IPS DF 6.9 (cell line): ENCODE data around the gene BNIP5.

Experiments
- DNase-seq: peaks from one replicate; pipeline ENCODE4 v3.0.0-alpha.2; 2013; ENCODE audit warnings: low read depth, low spot score
- H3K27ac ChIP-seq: one replicate; pipeline ENCODE4 v1.5.1; 2013; ENCODE audit warnings: low read length, control low read depth
- H3K27me3 ChIP-seq: 2 replicates; pipeline ENCODE4 v1.6.1; 2013; ENCODE audit warnings: mild to moderate bottlenecking, low read length; ENCODE audit not compliant: control insufficient read depth, insufficient read depth
- H3K36me3 ChIP-seq: 2 replicates; pipeline ENCODE4 v1.6.1; 2013; ENCODE audit warnings: low read length; ENCODE audit not compliant: control insufficient read depth, insufficient read depth
- H3K4me1 ChIP-seq: 2 replicates; pipeline ENCODE4 v1.6.1; 2013; ENCODE audit warnings: low read length; ENCODE audit not compliant: control insufficient read depth, insufficient read depth
- H3K4me3 ChIP-seq: 2 replicates; pipeline ENCODE4 v1.5.1; 2013; ENCODE audit warnings: mild to moderate bottlenecking, low read length
- H3K9me3 ChIP-seq: 2 replicates; pipeline ENCODE4 v1.6.1; 2013; ENCODE audit warnings: low read length, inconsistent platforms; ENCODE audit not compliant: control insufficient read depth, insufficient read depth
- WGBS: extraction: QIAGEN DNeasy Blood & Tissue Kit; methylation state at CpG from one replicate; pipeline ENCODE4 v1.1.7; 2013; ENCODE audit warnings: mixed read lengths, missing lambda C conversion rate; ENCODE audit not compliant: insufficient read length, insufficient coverage; 5-methylcytosine and 5-hydroxymethylcytosine counted together

Gene BNIP5

DNA sequence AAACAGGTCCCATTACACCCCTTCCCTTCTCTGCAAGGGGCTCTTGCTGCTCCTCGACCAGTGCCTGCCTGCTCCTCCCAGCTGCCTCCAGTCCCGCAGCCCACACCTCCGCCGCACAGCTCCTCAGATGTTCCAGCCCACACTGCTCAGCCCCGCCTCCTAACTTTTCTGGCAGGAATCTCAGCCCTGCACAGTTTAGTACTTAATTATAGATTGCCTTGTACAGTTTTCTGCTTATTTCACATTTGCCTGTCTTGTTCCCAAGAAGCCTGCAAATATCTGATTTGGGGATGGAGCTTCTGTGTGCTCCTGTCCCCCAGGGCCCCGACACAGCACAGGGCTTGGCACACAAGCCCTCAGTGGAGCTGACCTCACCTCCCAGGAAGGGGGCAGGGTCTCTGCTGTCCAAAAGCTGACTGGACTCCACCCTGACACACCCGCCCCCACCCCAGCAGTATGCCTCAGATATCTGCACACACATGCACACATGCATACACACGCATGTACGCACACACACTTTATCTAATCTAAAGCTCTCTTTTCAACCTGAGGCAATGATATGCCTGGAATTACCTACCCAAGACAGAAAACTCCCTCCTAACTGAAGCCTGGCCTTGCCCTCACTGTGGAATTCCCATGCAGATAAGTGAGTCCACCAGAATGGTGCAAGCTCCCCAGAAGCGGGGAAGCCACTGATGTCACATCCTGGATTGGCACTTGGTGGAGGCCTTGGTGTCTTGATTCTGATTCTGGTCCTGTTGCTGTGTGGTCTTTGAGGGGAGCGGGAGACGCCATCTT lies 68.0 kb downstream of the BNIP5 start:
- no CpG with 5 or more reads among the region's 12 CpGs for WGBS
- no peak for DNase-seq
- no peak overlapping the region for H3K27ac ChIP-seq
- H3K36me3 ChIP-seq, result no peaks in the 10 kb centered on the region
- H3K9me3 ChIP-seq, result no peaks in the 10 kb centered on the region
- H3K4me3 ChIP-seq, result no peak overlapping the region
- H3K4me1 ChIP-seq, result peaks cover 2% of the 10 kb centered on the region; the same call in 1 of the 2 replicates
- H3K27me3 ChIP-seq, result no peaks in the 10 kb centered on the region

DNA sequence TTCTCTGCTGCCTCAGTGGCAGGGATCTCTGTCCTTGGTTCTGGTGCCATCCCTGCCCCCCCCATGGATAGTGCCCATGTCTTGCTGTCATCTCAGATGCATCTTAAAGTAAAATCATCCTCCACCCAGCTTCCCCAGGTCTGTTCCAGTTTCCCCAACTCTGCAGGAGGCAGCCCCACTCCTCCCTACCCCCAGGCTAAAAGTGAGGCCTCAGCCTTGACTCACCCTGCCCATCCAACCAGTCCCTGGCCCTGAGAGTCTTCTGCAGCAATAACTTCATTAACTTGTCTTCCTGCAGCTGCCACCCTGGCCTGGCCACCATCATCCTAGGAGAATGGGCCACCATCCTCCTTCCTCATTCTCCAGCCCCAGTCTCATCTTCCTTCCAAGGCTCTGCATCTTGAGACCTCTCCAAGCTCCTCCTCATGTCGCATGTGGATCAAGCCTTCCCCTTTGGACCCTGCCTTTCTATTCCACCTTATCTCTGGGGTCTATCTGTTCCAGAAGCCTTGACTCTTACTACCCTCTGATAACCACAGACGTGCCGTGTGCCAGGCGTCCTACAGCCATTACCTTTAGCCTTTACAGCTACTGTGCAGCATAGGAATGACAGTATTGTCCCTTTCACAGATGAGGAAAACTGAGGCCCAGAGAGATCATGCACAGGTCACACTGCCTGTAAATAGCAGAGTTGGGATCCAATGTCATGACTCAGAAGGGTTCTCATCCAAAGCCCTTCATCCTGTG lies 68.8 kb downstream of the BNIP5 start:
- H3K4me3 ChIP-seq, result no peak overlapping the region
- no peaks in the 10 kb centered on the region for H3K36me3 ChIP-seq
- WGBS, result no CpG with 5 or more reads among the region's 4 CpGs
- no peaks in the 10 kb centered on the region for H3K9me3 ChIP-seq
- no peaks in the 10 kb centered on the region for H3K27me3 ChIP-seq
- peaks cover 2% of the 10 kb centered on the region; the same call in 1 of the 2 replicates for H3K4me1 ChIP-seq
- H3K27ac ChIP-seq, result no peak overlapping the region
- no peak for DNase-seq

DNA sequence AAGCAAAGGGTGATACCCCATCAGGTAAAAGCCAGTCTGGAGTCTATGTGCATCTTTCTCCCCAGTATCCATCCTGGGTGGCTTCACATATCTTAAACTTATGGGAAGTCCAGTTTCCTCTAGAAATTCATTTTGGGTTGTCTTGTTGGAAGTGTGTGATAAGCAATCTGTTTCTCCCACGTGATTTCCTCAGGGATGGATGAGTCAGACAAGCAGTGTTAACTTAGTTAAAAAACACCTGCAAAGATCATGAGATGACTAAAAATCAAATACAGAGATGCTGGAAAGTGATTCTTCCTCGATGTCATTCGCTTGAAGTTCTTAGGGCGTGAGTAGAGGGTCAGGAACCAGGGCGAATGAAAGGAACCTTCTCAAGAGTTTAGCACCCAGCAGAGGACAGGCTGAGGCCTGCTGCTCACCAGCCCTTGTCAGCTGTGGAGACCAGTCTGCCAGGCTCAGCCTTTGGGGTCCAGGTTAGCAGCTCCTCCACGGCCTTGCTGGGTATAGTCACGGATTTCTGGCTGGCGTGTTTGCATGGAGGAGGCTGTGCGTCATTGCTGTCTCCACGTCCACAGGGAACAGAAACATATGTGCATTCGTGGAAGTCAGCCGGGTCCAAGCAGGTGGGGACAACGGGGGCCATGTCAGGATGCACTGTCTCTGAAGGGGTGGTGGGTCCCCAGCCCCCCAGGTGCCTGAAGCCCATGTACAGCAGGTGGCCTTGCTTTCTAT lies 69.6 kb downstream of the BNIP5 start:
- H3K9me3 ChIP-seq, result no peaks in the 10 kb centered on the region
- no peak for DNase-seq
- no peak overlapping the region for H3K27ac ChIP-seq
- no CpG with 5 or more reads among the region's 13 CpGs for WGBS
- no peaks in the 10 kb centered on the region for H3K27me3 ChIP-seq
- H3K36me3 ChIP-seq, result no peaks in the 10 kb centered on the region
- no peak overlapping the region for H3K4me3 ChIP-seq
- H3K4me1 ChIP-seq, result peaks cover 2% of the 10 kb centered on the region; the same call in 1 of the 2 replicates
